A172 (cell line): ENCODE data around the gene SYT14. TPM values are rescaled to one million over a fixed set of nuclear protein-coding genes. Genes with fewer than 3 reads are reported as not detected.

Source experiments
- DNase-seq: peaks from one replicate; pipeline ENCODE4 v3.0.0-alpha.2; 2015; ENCODE audit warnings: low spot score
- total RNA-seq: library from RNA; depleted of rRNA; stranded (reverse); fragments of >200 nt; shearing (Covaris generic); gene quantifications from 2 replicates; pipeline ENCODE4 v1.2.3, GENCODE V29; 2014; rRNA removed

Gene SYT14
- total RNA-seq, 1 experiment from 2014 or later = 11.7 TPM

GRCh38 chr1:210201681-210202080, 263.7 kb downstream of the SYT14 start:
- peak; percentile 53 for DNase-seq

DNA sequence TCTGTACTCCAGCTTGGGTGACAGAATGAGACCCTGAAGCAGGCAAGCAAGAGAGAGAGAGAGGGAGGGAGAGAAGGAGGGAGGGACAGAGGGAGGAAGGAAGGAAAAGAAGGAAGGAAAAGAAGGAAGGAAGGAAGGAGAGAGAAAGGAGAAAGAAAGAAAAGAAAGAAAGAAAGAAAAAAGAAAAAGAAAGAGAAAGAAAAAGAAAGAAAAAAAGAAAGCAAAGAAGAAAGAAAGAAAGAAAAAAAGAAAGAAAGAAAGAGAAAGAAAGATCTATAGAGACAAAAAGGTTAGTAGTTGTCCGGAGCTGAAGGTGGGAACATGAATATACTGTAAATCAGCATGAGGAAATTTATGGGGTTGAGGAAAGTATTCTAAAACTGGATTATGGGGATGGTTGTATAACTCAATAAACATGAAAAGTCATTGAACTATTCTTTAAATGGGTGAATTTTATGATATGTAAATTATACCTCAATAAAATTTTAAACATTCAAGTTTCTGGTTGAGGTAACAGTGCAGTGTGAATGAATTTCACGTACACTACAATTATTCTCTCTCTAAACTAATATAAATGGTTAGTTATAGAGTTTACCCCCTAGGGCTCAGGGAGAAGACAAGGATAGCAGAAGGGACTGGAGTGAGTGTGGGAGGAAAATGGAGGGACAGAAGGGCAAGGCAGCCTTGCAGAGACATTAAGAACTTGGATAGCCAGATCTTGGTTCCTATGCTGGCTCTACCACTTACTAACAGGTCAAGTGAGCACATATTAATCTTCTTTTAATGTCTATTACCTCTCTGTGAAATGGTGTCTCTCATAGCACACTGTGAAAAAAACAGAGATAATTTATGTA, 269.8 kb downstream of the SYT14 start:
- no peak for DNase-seq

GRCh38 chr1:210213335-210213734, 275.3 kb downstream of the SYT14 start:
- DNase-seq = no peak

GRCh38 chr1:210214573-210215409, 276.8 kb downstream of the SYT14 start:
- no peak for DNase-seq

GRCh38 chr1:210217482-210217881, 279.5 kb downstream of the SYT14 start:
- no peak for DNase-seq

GRCh38 chr1:210218047-210218446, 280.0 kb downstream of the SYT14 start:
- no peak for DNase-seq

Other genes with a start within 250 kb of the SYT14 start
- 0.69 and 1.5 TPM in 2 replicates for gene HSD11B1, start 233.4 kb upstream of the SYT14 start, total RNA-seq
- not detected in 2 replicates for gene TRAF3IP3, start 182.2 kb upstream of the SYT14 start, total RNA-seq
- 5.0 and 6.6 TPM in 2 replicates for gene C1orf74, start 153.7 kb upstream of the SYT14 start, total RNA-seq
- gene IRF6, start 132.1 kb upstream of the SYT14 start, total RNA-seq = 0.02 TPM in 1 of 2 replicates, not detected in the other
- gene UTP25, start 110.2 kb upstream of the SYT14 start, total RNA-seq = 12.1 and 15.9 TPM in 2 replicates